ENCODE measurements around the gene GSC2.

DNA sequence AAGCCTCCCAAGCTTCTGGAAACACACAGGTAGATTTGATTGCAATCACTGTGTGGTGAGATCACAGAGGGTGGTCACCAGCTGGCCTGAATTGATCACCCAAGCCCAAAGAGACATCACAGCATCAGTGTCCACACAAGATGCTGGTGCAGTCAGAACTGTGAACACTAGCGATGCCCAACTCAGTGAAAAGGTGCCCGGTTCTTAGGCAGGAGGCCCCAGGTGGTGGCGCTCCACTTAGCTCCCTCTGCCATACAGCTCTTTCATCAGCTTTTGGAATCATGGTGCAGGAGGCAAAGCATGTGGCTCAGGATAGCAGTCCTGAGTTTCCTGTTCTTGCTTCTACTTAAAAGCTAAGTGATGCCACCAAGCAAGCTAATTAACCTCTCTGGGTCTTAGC, 39.0 kb downstream of the GSC2 start:
- TF ChIP-seq, protein P1, sequence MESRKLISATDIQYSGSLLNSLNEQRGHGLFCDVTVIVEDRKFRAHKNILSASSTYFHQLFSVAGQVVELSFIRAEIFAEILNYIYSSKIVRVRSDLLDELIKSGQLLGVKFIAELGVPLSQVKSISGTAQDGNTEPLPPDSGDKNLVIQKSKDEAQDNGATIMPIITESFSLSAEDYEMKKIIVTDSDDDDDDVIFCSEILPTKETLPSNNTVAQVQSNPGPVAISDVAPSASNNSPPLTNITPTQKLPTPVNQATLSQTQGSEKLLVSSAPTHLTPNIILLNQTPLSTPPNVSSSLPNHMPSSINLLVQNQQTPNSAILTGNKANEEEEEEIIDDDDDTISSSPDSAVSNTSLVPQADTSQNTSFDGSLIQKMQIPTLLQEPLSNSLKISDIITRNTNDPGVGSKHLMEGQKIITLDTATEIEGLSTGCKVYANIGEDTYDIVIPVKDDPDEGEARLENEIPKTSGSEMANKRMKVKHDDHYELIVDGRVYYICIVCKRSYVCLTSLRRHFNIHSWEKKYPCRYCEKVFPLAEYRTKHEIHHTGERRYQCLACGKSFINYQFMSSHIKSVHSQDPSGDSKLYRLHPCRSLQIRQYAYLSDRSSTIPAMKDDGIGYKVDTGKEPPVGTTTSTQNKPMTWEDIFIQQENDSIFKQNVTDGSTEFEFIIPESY (IDR thresholded peaks at IDR 0.05): no peak
- TF ChIP-seq, protein P2, sequence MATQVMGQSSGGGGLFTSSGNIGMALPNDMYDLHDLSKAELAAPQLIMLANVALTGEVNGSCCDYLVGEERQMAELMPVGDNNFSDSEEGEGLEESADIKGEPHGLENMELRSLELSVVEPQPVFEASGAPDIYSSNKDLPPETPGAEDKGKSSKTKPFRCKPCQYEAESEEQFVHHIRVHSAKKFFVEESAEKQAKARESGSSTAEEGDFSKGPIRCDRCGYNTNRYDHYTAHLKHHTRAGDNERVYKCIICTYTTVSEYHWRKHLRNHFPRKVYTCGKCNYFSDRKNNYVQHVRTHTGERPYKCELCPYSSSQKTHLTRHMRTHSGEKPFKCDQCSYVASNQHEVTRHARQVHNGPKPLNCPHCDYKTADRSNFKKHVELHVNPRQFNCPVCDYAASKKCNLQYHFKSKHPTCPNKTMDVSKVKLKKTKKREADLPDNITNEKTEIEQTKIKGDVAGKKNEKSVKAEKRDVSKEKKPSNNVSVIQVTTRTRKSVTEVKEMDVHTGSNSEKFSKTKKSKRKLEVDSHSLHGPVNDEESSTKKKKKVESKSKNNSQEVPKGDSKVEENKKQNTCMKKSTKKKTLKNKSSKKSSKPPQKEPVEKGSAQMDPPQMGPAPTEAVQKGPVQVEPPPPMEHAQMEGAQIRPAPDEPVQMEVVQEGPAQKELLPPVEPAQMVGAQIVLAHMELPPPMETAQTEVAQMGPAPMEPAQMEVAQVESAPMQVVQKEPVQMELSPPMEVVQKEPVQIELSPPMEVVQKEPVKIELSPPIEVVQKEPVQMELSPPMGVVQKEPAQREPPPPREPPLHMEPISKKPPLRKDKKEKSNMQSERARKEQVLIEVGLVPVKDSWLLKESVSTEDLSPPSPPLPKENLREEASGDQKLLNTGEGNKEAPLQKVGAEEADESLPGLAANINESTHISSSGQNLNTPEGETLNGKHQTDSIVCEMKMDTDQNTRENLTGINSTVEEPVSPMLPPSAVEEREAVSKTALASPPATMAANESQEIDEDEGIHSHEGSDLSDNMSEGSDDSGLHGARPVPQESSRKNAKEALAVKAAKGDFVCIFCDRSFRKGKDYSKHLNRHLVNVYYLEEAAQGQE (IDR thresholded peaks at IDR 0.05): no peak
- TF ChIP-seq, protein P3, sequence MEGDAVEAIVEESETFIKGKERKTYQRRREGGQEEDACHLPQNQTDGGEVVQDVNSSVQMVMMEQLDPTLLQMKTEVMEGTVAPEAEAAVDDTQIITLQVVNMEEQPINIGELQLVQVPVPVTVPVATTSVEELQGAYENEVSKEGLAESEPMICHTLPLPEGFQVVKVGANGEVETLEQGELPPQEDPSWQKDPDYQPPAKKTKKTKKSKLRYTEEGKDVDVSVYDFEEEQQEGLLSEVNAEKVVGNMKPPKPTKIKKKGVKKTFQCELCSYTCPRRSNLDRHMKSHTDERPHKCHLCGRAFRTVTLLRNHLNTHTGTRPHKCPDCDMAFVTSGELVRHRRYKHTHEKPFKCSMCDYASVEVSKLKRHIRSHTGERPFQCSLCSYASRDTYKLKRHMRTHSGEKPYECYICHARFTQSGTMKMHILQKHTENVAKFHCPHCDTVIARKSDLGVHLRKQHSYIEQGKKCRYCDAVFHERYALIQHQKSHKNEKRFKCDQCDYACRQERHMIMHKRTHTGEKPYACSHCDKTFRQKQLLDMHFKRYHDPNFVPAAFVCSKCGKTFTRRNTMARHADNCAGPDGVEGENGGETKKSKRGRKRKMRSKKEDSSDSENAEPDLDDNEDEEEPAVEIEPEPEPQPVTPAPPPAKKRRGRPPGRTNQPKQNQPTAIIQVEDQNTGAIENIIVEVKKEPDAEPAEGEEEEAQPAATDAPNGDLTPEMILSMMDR (IDR thresholded peaks at IDR 0.05; ENCODE audit: low read depth, low read length, missing input control): no peak
- TF ChIP-seq SP1 (IDR thresholded peaks at IDR 0.05): no peak

Measured in liver (tissue), 3 donors.